ENCODE results near the gene ABCB11.
"Not testable (repeated sequence)": the region's sequence is repeated elsewhere in the genome, so short reads cannot be mapped to it uniquely, and the experiment has no call there.

Gene ABCB11

DNA sequence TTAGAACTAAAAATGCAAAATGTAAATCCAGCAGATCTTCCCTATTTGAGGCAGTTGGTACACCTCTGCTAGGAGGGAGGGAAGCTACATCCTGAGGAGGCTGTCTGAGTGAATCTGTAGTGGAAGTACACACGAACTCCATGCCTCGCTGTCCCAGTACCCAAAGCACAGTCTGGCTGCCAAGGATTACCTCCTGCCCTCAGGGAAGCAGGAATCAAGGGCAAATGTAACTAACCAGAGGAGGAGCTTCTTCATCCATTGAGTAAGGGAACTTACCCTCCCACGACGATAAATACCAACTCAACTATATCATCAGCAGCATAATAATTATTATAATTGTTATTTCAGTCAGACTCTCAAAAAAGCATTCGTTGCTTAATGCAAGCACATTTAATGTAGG lies 40.3 kb upstream of the ABCB11 start:
- H3K4me3 ChIP-seq (ENCODE audit: low read depth, low read length): no peak overlapping the region
- no peak for DNase-seq (ENCODE audit: low read depth)
- no peak for TF ChIP-seq CTCF (IDR thresholded peaks at IDR 0.05; ENCODE audit: insufficient read depth, low read depth, low read length, missing control alignments)

DNA sequence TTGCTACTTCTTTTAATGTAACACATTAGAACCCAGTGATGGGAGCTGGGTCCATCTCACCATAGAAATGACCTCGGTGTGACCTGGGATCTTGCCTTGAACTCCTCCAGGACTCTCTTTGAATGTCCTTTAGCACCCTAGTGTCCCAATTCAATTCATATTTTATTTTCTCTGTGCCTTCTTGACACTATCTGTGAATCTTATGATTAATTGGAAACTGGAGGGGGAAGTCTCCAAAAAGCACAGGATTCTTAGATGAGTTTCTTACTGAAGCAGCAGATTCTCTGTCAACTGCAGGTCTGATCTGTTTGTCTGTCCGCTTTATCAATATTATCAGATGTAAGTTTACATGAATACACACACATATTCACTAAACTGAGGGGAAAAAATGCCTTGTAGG lies 38.7 kb upstream of the ABCB11 start:
- no peak for TF ChIP-seq CTCF (IDR thresholded peaks at IDR 0.05; ENCODE audit: insufficient read depth, low read depth, low read length, missing control alignments)
- DNase-seq (ENCODE audit: low read depth): no peak
- H3K4me3 ChIP-seq (ENCODE audit: low read depth, low read length): no peak overlapping the region

DNA sequence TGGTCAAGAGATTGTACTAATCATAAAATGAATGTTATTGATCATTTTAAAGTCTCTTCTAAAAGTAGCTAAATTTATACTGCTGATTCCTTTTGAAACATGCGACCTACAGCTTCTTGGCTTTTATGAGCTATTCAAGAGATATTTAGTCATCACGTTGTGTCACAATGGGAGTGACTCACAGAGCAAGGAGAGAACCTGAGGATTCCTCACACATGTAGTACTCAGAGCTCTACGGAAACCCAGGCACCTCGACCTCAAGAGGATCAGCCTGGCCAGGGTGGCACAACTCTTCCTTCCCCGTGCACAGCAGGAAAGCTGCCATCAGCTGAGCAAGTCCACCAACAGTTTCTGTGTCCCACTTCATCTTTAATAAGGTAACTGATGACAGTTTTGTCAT lies 38.2 kb upstream of the ABCB11 start, which contains the start of gene DHRS9:
Gene DHRS9 (plus strand): TSS at position 223 of the 400 bp plus-strand sequence. CDS start 12,019 bp downstream, outside the sequence.
- DNase-seq (ENCODE audit: low read depth): no peak
- no peak within 1 kb of the TSS for H3K4me3 ChIP-seq (ENCODE audit: low read depth, low read length)
- TF ChIP-seq CTCF (IDR thresholded peaks at IDR 0.05; ENCODE audit: insufficient read depth, low read depth, low read length, missing control alignments): no peak

DNA sequence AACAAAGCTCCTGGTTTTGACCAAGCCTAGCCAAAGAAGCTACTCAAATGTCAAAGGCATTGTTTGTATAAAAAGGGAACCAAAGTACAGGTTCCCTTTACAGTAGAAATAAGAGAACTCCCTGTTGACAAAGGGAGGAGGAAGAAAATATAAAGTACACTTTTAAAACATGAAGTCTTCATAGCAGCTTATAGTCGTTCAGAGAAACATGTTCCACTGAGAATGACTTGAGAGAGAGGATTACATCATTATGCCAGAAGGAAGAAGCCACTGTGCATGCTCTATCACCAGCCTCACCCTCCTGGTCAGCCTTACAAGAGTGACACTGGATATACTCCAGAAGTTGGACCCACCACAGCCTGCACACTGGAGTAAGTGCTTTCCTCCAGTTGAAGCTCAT lies 35.8 kb upstream of the ABCB11 start:
- no peak overlapping the region for H3K4me3 ChIP-seq (ENCODE audit: low read depth, low read length)
- no peak for TF ChIP-seq CTCF (IDR thresholded peaks at IDR 0.05; ENCODE audit: insufficient read depth, low read depth, low read length, missing control alignments)
- no peak for DNase-seq (ENCODE audit: low read depth)

GRCh38 chr2:169065864-169066517 lies 34.9 kb upstream of the ABCB11 start:
- no peak overlapping the region for H3K4me3 ChIP-seq (ENCODE audit: low read depth, low read length)
- DNase-seq (ENCODE audit: low read depth): no peak
- TF ChIP-seq CTCF (IDR thresholded peaks at IDR 0.05; ENCODE audit: insufficient read depth, low read depth, low read length, missing control alignments): no peak

DNA sequence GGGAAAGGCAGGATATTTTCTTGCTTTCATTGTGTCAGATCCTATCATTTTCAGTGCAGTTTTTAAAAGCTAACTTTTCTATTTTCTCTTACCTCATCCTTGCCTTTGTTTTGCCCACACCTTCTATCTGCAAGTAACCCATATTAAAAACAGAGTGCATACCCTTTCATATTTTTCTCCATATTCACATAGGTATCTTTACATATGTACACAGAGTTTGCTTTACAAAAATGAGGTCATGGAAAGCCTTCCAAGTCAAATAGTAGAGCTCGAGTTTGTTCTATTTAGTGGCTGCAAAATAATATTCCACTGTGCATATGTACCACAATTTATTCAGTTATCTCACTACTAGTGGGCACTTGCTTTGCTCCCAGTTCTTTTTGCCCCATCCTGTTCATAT lies 34.3 kb upstream of the ABCB11 start:
- no peak overlapping the region for H3K4me3 ChIP-seq (ENCODE audit: low read depth, low read length)
- DNase-seq (ENCODE audit: low read depth): no peak
- TF ChIP-seq CTCF (IDR thresholded peaks at IDR 0.05; ENCODE audit: insufficient read depth, low read depth, low read length, missing control alignments): no peak

GRCh38 chr2:169064199-169064598 lies 33.1 kb upstream of the ABCB11 start:
- H3K4me3 ChIP-seq (ENCODE audit: low read depth, low read length): not testable (repeated sequence)

GRCh38 chr2:169054575-169054974 lies 23.5 kb upstream of the ABCB11 start:
- not testable (repeated sequence) for DNase-seq (ENCODE audit: low read depth); H3K4me3 ChIP-seq (ENCODE audit: low read depth, low read length)

More at GRCh38 chr2:169064199-169064598, 33.1 kb upstream of the ABCB11 start:
- not testable (repeated sequence) for DNase-seq (ENCODE audit: low read depth)
